HG03066 (cell line): ENCODE results near the gene RCE1.

Experiments
- ATAC-seq: cut with Tn5 transposase; IDR thresholded peaks from one replicate; pipeline ENCODE4 v1.9.1; 2021; ENCODE audit warnings: low read depth; ENCODE audit not compliant: unreplicated experiment

RCE1 gene

GRCh38 chr11:66843776-66844495 lies 695 bp downstream of the RCE1 start:
- ATAC-seq, result no peak

DNA sequence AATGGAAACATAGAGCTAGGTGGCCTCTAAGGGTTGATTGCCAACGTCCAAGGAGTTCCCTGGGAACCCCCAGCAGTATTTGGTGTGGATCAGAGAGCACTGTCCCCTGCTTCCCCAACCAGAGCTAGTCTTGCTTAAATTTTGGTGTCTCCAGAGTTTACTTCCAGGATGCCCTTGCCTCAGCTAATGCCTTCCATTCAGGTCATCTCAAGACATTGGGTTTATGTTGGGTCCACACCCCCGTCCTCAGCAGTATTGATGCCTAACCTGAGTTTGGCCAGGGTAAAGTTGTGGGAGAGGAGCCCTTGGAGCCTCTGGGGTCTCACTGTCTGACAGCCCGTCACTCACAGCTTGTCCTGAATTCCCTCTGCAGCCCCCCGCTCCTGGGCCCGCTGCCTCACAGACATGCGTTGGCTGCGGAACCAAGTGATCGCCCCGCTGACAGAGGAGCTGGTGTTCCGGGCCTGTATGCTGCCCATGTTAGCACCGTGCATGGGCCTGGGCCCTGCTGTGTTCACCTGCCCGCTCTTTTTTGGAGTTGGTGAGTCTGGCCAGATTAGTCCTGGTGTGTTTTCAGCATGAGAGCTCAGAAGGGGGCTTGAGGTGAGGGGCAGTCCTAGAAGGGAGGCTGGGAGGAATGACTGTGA lies 1.4 kb downstream of the RCE1 start:
- ATAC-seq, result no peak

DNA sequence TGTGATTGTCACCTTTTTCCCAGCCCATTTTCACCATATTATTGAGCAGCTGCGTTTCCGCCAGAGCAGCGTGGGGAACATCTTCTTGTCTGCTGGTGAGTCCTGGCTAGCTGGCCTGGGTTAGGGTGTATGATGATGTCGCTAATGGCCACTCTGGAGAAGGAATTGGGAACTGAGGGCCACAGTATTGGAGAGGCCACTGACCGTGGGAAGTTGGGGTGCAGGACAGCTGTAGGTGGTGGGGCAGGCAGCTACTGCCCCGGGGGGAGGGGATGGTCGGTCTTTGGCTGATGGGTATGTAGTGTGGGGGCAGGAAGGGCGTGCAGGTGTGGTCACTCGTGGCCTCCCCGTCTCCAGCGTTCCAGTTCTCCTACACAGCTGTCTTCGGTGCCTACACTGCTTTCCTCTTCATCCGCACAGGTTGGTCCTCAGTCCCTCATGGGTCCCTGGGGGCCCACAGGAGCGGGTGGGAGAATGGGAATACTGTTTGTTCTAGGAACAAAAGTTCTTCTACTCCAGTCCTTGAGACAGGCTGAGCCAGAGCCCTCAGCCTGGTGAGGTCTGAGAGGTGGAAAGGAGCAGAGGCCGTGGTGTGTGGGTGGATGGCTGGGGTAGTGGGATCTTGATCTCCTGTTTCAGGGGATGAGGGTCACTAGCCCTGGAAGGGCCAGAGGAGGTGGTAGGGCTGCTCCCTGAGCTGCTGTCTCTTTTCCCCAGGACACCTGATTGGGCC lies 2.1 kb downstream of the RCE1 start:
- no peak for ATAC-seq

GRCh38 chr11:66845876-66846212 lies 2.6 kb downstream of the RCE1 start:
- ATAC-seq, result no peak

GRCh38 chr11:66846671-66847091 lies 3.4 kb downstream of the RCE1 start:
- ATAC-seq, result no peak

GRCh38 chr11:66847461-66848232 lies 4.4 kb downstream of the RCE1 start:
- ATAC-seq, result no peak

- ATAC-seq, result no peak
Measured at GRCh38 chr11:66848671-66849500, 5.6 kb downstream of the RCE1 start.

- no peak for ATAC-seq
Measured at GRCh38 chr11:66849501-66850234, 6.4 kb downstream of the RCE1 start.

- ATAC-seq, result no peak
Measured at GRCh38 chr11:66850235-66850587, 7.0 kb downstream of the RCE1 start.

DNA sequence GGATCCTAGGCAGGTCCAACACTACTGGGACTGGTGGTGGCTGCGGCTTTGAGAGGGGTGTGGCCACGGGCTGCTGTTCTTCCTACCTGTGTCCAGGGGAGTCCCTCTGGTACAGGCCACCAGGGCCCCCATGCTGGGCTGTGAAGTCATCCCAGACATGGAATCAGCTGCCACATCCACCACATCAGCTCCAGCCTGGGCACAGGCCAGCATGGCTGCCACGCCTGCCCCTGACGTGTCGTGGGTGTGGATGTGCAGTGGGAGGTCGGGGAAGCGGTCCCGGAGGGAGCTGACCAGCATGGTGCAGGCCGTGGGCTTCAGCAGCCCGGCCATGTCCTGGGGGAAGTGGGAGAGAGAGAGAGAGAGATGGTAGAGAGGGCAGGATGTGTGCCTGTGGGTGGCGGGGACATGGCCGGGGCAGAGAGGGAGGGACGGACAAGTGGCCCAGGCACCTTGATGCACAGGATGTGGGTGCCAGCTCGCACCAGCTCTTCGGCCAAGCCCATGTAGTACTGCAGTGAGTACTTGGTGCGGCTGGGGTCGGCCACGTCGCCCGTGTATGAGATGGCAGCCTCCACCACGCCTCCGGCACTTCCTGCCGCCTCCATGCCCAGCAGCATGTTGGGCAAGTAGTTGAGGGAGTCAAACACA lies 7.5 kb downstream of the RCE1 start:
- no peak for ATAC-seq

- ATAC-seq, result no peak
Measured at GRCh38 chr11:66851239-66851596, 8.0 kb downstream of the RCE1 start.

- no peak for ATAC-seq
Measured at GRCh38 chr11:66851698-66852465, 8.6 kb downstream of the RCE1 start.

DNA sequence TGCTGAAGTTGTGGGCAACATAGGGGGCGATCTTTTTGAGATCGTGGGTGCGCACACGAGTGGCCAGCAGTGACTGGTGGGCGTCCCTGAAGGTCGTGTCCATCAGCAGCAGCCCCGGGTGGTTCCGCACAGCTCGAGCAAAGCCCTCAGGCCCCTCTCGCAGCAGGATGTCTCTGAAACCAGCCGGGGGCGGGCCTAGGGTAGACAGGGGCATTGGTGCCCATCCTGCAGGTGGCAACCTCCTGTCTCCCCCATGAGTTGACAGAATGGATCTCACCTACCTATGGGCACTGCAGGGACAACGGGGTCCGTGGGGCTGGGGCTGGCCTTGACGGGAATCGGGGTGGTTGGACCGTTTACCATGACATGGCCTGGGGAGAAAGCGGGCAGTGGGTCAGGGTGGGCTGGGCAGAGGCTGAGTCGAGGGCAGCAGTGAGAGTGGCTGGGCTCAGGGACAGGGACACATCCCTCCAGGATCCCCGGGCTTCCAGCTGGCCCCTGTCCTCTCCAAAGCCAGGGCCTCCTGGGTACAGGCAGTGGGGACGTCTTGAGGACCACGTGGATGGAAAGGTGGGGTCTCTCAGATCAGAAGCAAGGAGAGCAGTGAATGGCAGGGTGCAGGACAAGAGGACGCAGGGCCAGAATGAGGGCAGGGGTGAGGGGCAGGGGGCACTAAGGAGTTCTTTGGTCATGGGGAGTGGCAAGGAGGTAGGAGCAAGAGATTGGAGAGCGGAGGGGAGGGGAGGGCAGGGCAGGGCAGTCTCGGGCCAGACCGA lies 9.4 kb downstream of the RCE1 start:
- no peak for ATAC-seq

GRCh38 chr11:66853242-66854229 lies 10.3 kb downstream of the RCE1 start:
- ATAC-seq, result no peak

- ATAC-seq, result no peak
Measured at GRCh38 chr11:66854231-66854661, 11.0 kb downstream of the RCE1 start.

DNA sequence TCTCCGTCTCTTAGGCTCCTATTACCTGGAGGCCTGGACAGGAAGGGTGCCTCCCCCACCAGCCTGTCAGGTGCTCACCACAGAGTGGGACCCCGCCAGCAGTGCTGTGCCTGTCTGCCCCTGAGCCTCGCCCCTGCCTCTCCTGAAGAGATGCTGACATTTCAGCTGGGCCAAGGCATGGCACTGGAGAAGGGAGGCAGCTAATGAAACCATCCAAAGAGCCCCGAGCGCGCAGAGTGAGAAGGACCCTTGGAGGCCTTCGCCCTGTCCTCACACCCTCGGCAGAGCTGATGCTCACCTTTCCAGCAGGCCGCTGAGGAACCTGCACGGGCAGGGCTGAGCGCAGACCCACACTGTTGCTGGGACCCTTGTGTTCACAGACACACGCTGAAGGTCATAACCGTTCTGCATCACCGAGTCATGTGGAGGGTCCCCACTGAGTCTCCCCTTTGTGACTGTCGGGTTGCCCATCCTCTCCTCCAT lies 11.5 kb downstream of the RCE1 start:
- no peak for ATAC-seq
